K562 (cell line): ENCODE results near the gene GPX1. TPM values are rescaled to one million over a fixed set of nuclear protein-coding genes. Genes with fewer than 3 reads are reported as not detected.

ENCODE experiments used
- BRD4 ChIP-seq: fragments of 200-600 bp; sonication (generic); IDR thresholded peaks from 2 replicates; pipeline ENCODE4 v1.6.1; 2017; ENCODE audit warnings: inconsistent platforms
- FOXA3 ChIP-seq, 2 experiments: fragments of 450-650 bp in 1 of 2; sonication (generic) in 1 of 2; formaldehyde crosslinking; IDR thresholded peaks in 1 of 2; conservative IDR thresholded peaks in 1 of 2; 2 replicates each; pipeline versions ENCODE4 v1.4.0 to v1.8.0; 2020 to 2022; ENCODE audit warnings: mild to moderate bottlenecking in 2 of 2, missing genetic modification reagents in 1 of 2
- MTA1 ChIP-seq: fragments of 450-650 bp; IDR thresholded peaks from 2 replicates; pipeline ENCODE4 v1.6.1; 2017; ENCODE audit warnings: borderline replicate concordance
- SMAD3 ChIP-seq: fragments of 450-650 bp; formaldehyde crosslinking; conservative IDR thresholded peaks from 2 replicates; pipeline ENCODE4 v1.4.0; 2020; ENCODE audit warnings: mild to moderate bottlenecking
- ZNF134 ChIP-seq: fragments of 250-450 bp; sonication (Bioruptor Pico); conservative IDR thresholded peaks from 2 replicates; pipeline ENCODE4 v1.4.0; 2020
- ZNF232 ChIP-seq: sonication (generic); formaldehyde crosslinking; IDR thresholded peaks from 2 replicates; pipeline ENCODE4 v1.8.0; 2022; ENCODE audit warnings: mild to moderate bottlenecking, missing genetic modification reagents
- ZNF696 ChIP-seq: fragments of 250-450 bp; sonication (Bioruptor Pico); conservative IDR thresholded peaks from 2 replicates; pipeline ENCODE4 v1.4.0; 2020; ENCODE audit warnings: mild to moderate bottlenecking, moderate library complexity
- polyA plus RNA-seq, 8 experiments: library from polyadenylated mRNA; depleted of rRNA in 4 of 8; stranded (reverse) in 5 of 8; unstranded in 3 of 8; fragments of >200 nt; fragmentation: Nextera tagmentation in 2 of 8; fragmentation: Illumina TruSeq in 1 of 8; extraction: Ambion mirVana in 2 of 8; extraction: Trizol in 1 of 8; gene quantifications; 2 replicates each; pipeline versions ENCODE4 v1.2.1 to v1.2.3, GENCODE V29; 2011 to 2014; ENCODE audit warnings: inconsistent platforms in 1 of 8, missing spikeins in 1 of 8
- total RNA-seq, 7 experiments: library from RNA; depleted of rRNA in 6 of 7; stranded (reverse); fragments of >200 nt in 6 of 7; fragmentation: Illumina TruSeq in 2 of 7; extraction: Trizol in 2 of 7; gene quantifications; 2 replicates each; pipeline versions ENCODE4 v1.2.1 to v1.2.3, GENCODE V29; 2011 to 2021; ENCODE audit warnings: low replicate concordance in 1 of 7
- TF ChIP-seq, protein P1 (sequence below), 2 experiments: IDR thresholded peaks; 2 replicates each; pipeline ENCODE4 v1.6.1; 2012; ENCODE audit warnings: improper control_type of control experiment in 2 of 2, low read depth in 2 of 2, low read length in 2 of 2, borderline replicate concordance in 1 of 2
- TF ChIP-seq, protein P2 (sequence below): fragments of 450-650 bp; formaldehyde crosslinking; IDR thresholded peaks from 2 replicates; pipeline ENCODE4 v1.4.0; 2020; ENCODE audit warnings: mild to moderate bottlenecking, moderate library complexity
- TF ChIP-seq, protein P3 (sequence below): fragments of 450-650 bp; formaldehyde crosslinking; IDR thresholded peaks from 2 replicates; pipeline ENCODE4 v1.4.0; 2022; ENCODE audit warnings: mild to moderate bottlenecking, moderate library complexity
- TF ChIP-seq, protein P4 (sequence below): sonication (generic); formaldehyde crosslinking; IDR thresholded peaks from 2 replicates; pipeline ENCODE4 v1.8.0; 2022; ENCODE audit warnings: mild to moderate bottlenecking, missing genetic modification reagents
- TF ChIP-seq, protein P5 (sequence below): fragments of 450-650 bp; IDR thresholded peaks from 2 replicates; pipeline ENCODE4 v1.6.1; 2016; ENCODE audit warnings: borderline replicate concordance
- TF ChIP-seq, protein P6 (sequence below): sonication (generic); formaldehyde crosslinking; IDR thresholded peaks from 2 replicates; pipeline ENCODE4 v1.8.0; 2022; ENCODE audit warnings: mild to moderate bottlenecking, missing genetic modification reagents, borderline replicate concordance

The GPX1 gene
- total and polyA plus RNA-seq, 9 of the 15 experiments (the other 6 are each of a cell fraction or from before 2014, with no cell fraction given), result 0.08 to 1.3 (median 0.21) TPM; not detected in 5

DNA sequence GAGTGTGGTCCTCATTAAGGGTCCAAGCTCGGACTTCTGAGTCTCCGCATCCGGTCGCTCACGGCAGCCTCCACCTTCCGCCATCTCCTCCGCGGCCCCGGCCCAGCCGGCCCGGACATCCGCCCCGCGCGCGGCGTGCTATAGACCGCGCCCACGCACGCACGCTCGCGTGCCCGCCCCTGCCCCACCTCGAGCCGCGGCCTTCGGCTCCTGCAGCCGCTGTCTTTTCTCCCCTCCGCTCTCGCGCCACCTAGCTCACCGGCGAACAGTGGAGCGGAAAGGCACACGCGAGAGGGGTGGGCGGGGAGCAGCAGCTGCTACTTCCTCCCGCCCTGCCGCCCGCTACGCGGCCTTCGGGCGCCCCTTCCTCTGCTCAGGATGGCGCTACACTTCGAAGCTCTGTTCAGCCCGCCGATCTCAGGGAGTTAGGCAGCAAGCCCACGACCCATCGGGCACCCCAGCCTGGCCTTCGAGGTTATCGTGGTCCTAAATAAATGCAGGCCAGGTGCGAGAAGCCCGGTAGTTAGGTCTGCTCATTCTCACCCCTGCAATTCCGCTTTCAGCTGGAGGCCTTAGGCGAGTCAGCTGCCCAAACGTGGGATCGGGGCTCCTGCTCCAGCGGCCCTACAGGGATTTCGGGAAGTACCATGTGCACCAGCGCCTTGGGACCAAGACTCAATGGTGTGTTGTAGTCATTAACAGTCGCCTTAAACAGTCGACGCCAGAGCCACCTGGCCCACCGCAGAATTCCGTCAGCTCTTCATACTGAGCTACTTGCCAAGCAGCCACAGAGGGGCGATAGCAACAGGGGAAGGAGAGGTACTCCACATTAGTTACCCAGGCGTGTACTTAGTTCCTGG, 18.0 kb downstream of the GPX1 start, which contains the start of gene USP4 (continued):
- TF ChIP-seq, protein P1, sequence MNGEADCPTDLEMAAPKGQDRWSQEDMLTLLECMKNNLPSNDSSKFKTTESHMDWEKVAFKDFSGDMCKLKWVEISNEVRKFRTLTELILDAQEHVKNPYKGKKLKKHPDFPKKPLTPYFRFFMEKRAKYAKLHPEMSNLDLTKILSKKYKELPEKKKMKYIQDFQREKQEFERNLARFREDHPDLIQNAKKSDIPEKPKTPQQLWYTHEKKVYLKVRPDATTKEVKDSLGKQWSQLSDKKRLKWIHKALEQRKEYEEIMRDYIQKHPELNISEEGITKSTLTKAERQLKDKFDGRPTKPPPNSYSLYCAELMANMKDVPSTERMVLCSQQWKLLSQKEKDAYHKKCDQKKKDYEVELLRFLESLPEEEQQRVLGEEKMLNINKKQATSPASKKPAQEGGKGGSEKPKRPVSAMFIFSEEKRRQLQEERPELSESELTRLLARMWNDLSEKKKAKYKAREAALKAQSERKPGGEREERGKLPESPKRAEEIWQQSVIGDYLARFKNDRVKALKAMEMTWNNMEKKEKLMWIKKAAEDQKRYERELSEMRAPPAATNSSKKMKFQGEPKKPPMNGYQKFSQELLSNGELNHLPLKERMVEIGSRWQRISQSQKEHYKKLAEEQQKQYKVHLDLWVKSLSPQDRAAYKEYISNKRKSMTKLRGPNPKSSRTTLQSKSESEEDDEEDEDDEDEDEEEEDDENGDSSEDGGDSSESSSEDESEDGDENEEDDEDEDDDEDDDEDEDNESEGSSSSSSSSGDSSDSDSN (IDR thresholded peaks at IDR 0.05; ENCODE audit: borderline replicate concordance in 1 of 2, low read depth in 2 of 2, low read length in 2 of 2), result peak; percentile 79 to 88; a peak in 3 of 4 replicates
- TF ChIP-seq BRD4, result 0 out of 2 replicates have a peak, but pooled peaks have one; percentile 33
- 0 out of 2 replicates have a peak, but pooled peaks have one; percentile 47 for TF ChIP-seq MTA1
- TF ChIP-seq, protein P2, sequence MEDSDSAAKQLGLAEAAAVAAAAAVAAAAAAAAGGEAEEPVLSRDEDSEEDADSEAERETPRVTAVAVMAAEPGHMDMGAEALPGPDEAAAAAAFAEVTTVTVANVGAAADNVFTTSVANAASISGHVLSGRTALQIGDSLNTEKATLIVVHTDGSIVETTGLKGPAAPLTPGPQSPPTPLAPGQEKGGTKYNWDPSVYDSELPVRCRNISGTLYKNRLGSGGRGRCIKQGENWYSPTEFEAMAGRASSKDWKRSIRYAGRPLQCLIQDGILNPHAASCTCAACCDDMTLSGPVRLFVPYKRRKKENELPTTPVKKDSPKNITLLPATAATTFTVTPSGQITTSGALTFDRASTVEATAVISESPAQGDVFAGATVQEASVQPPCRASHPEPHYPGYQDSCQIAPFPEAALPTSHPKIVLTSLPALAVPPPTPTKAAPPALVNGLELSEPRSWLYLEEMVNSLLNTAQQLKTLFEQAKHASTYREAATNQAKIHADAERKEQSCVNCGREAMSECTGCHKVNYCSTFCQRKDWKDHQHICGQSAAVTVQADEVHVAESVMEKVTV (CRISPR knock-in tag), result peak; percentile 31; the same call in 1 of the 2 replicates
- TF ChIP-seq, protein P3, sequence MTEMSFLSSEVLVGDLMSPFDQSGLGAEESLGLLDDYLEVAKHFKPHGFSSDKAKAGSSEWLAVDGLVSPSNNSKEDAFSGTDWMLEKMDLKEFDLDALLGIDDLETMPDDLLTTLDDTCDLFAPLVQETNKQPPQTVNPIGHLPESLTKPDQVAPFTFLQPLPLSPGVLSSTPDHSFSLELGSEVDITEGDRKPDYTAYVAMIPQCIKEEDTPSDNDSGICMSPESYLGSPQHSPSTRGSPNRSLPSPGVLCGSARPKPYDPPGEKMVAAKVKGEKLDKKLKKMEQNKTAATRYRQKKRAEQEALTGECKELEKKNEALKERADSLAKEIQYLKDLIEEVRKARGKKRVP (CRISPR knock-in tag), result 0 out of 2 replicates have a peak, but pooled peaks have one; percentile 9
- TF ChIP-seq, protein P4, sequence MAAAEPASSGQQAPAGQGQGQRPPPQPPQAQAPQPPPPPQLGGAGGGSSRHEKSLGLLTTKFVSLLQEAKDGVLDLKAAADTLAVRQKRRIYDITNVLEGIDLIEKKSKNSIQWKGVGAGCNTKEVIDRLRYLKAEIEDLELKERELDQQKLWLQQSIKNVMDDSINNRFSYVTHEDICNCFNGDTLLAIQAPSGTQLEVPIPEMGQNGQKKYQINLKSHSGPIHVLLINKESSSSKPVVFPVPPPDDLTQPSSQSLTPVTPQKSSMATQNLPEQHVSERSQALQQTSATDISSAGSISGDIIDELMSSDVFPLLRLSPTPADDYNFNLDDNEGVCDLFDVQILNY, result no peak
- no peak for TF ChIP-seq ZNF696
- TF ChIP-seq FOXA3 (CRISPR knock-in tag; conservative IDR thresholded peaks at IDR 0.05 in 1 of 2, IDR thresholded peaks at IDR 0.05 in 1 of 2), result no peak
- TF ChIP-seq, protein P5, sequence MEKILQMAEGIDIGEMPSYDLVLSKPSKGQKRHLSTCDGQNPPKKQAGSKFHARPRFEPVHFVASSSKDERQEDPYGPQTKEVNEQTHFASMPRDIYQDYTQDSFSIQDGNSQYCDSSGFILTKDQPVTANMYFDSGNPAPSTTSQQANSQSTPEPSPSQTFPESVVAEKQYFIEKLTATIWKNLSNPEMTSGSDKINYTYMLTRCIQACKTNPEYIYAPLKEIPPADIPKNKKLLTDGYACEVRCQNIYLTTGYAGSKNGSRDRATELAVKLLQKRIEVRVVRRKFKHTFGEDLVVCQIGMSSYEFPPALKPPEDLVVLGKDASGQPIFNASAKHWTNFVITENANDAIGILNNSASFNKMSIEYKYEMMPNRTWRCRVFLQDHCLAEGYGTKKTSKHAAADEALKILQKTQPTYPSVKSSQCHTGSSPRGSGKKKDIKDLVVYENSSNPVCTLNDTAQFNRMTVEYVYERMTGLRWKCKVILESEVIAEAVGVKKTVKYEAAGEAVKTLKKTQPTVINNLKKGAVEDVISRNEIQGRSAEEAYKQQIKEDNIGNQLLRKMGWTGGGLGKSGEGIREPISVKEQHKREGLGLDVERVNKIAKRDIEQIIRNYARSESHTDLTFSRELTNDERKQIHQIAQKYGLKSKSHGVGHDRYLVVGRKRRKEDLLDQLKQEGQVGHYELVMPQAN, result peak; percentile 48
- TF ChIP-seq ZNF232 (CRISPR knock-in tag), result peak; percentile 18; the same call in 1 of the 2 replicates
- TF ChIP-seq, protein P6, sequence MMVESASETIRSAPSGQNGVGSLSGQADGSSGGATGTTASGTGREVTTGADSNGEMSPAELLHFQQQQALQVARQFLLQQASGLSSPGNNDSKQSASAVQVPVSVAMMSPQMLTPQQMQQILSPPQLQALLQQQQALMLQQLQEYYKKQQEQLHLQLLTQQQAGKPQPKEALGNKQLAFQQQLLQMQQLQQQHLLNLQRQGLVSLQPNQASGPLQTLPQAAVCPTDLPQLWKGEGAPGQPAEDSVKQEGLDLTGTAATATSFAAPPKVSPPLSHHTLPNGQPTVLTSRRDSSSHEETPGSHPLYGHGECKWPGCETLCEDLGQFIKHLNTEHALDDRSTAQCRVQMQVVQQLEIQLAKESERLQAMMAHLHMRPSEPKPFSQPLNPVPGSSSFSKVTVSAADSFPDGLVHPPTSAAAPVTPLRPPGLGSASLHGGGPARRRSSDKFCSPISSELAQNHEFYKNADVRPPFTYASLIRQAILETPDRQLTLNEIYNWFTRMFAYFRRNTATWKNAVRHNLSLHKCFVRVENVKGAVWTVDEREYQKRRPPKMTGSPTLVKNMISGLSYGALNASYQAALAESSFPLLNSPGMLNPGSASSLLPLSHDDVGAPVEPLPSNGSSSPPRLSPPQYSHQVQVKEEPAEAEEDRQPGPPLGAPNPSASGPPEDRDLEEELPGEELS (CRISPR knock-in tag), result peak; percentile 65; the same call in 1 of the 2 replicates
- no peak for TF ChIP-seq SMAD3 (CRISPR knock-in tag)
- TF ChIP-seq ZNF134 (CRISPR knock-in tag), result peak; percentile 48; the same call in 1 of the 2 replicates
